Keratinocyte (primary cell): Measurements from ENCODE around the gene ARL15. TPM values are rescaled to one million over a fixed set of nuclear protein-coding genes. Genes with fewer than 3 reads are reported as not detected.

Source experiments
- DNase-seq: peaks from one replicate; pipeline ENCODE4 v3.0.0-alpha.2; 2011; ENCODE audit warnings: low read depth, missing footprints, low spot score
- FAIRE-seq: peaks from 2 replicates; lab custom pipeline; 2011; peaks lifted over from hg19 to GRCh38; lab: Jason Lieb, UNC
- H2AFZ ChIP-seq: 2 replicates; pipeline ENCODE4 v1.6.0; 2012; ENCODE audit warnings: low read length, control low read depth, inconsistent platforms; ENCODE audit not compliant: control insufficient read depth
- H3K27ac ChIP-seq: 2 replicates; pipeline ENCODE4 v1.5.1; 2011; ENCODE audit warnings: low read length; ENCODE audit not compliant: control insufficient read depth, insufficient read depth
- H3K27me3 ChIP-seq: 3 replicates; pipeline ENCODE4 v1.6.0; 2011; ENCODE audit warnings: low read length; ENCODE audit not compliant: control insufficient read depth, insufficient read depth; ENCODE audit errors: extremely low read depth
- H3K36me3 ChIP-seq, 2 experiments: 2 replicates in 1 of 2; 3 replicates in 1 of 2; pipeline ENCODE4 v1.5.1; 2011; ENCODE audit warnings: low read length in 2 of 2, mild to moderate bottlenecking in 1 of 2; ENCODE audit not compliant: control insufficient read depth in 2 of 2, insufficient read depth in 2 of 2; ENCODE audit errors: extremely low read depth in 1 of 2
- H3K4me1 ChIP-seq: 3 replicates; pipeline ENCODE4 v1.5.1; 2011; ENCODE audit warnings: low read length; ENCODE audit not compliant: control insufficient read depth, insufficient read depth; ENCODE audit errors: extremely low read depth
- H3K4me2 ChIP-seq: 3 replicates; pipeline ENCODE4 v1.6.0; 2011; ENCODE audit warnings: low read depth, low read length; ENCODE audit not compliant: control insufficient read depth, insufficient read depth; ENCODE audit errors: extremely low read depth
- H3K4me3 ChIP-seq, 3 experiments: fragments of 200-600 bp in 1 of 3; sonication (generic) in 1 of 3; 2 replicates in 2 of 3; 3 replicates in 1 of 3; pipeline ENCODE4 v1.5.1; 2011 to 2016; ENCODE audit warnings: low read length in 3 of 3, mild to moderate bottlenecking in 3 of 3, control low read depth in 2 of 3, inconsistent platforms in 1 of 3, low read depth in 1 of 3, mixed read lengths in 1 of 3, mixed run types in 1 of 3, moderate library complexity in 1 of 3; ENCODE audit not compliant: control insufficient read depth in 2 of 3, insufficient read depth in 2 of 3; ENCODE audit errors: extremely low read depth in 1 of 3
- H3K79me2 ChIP-seq: 2 replicates; pipeline ENCODE4 v1.6.0; 2012; ENCODE audit warnings: low read length; ENCODE audit not compliant: control insufficient read depth, insufficient read depth
- H3K9ac ChIP-seq: 3 replicates; pipeline ENCODE4 v1.6.0; 2011; ENCODE audit warnings: low read length; ENCODE audit not compliant: control insufficient read depth, insufficient read depth; ENCODE audit errors: extremely low read depth
- H3K9me1 ChIP-seq: 3 replicates; pipeline ENCODE4 v1.6.0; 2011; ENCODE audit warnings: low read length; ENCODE audit not compliant: control insufficient read depth, insufficient read depth; ENCODE audit errors: extremely low read depth
- H3K9me3 ChIP-seq: 2 replicates; pipeline ENCODE4 v1.5.1; 2012; ENCODE audit warnings: low read depth, low read length; ENCODE audit not compliant: control insufficient read depth
- H4K20me1 ChIP-seq: 3 replicates; pipeline ENCODE4 v1.6.0; 2011; ENCODE audit warnings: low read length; ENCODE audit not compliant: control insufficient read depth, insufficient read depth; ENCODE audit errors: extremely low read depth
- CTCF ChIP-seq, 3 experiments: IDR thresholded peaks in 1 of 3; conservative IDR thresholded peaks in 1 of 3; optimal IDR thresholded peaks in 1 of 3; 2 replicates in 2 of 3; 3 replicates in 1 of 3; pipeline versions ENCODE3 to v1.5.1; 2011; ENCODE audit warnings: low read length in 3 of 3, mild to moderate bottlenecking in 3 of 3, moderate library complexity in 2 of 3, control low read depth in 1 of 3, inconsistent platforms in 1 of 3; ENCODE audit not compliant: insufficient read depth in 2 of 3; ENCODE audit errors: extremely low read depth in 1 of 3
- EZH2 ChIP-seq: IDR thresholded peaks from one replicate; pipeline ENCODE4 v1.6.1; 2012; ENCODE audit warnings: inconsistent platforms, mild to moderate bottlenecking, low read length, moderate library complexity
- dilution Hi-C: fragments of 300-500 bp; cut with MboI; formaldehyde crosslinking; loops from one replicate; pipeline ENCODE4 v1.7.0; 2020; ENCODE audit warnings: low sequenced_read_pairs; ENCODE audit not compliant: extremely low pct_ligation_motif_present
- polyA plus RNA-seq, 5 experiments: library from polyadenylated mRNA; depleted of rRNA in 3 of 5; stranded (reverse) in 3 of 5; stranded (forward) in 1 of 5; unstranded in 1 of 5; fragments of >200 nt; gene quantifications; 1 replicate in 1 of 5; 2 replicates in 3 of 5; 3 replicates in 1 of 5; pipeline versions ENCODE4 v1.2.1 to v1.2.3, GENCODE V29; 2011 to 2012; ENCODE audit warnings: missing spikeins in 2 of 5, low read depth in 1 of 5, low replicate concordance in 1 of 5

The ARL15 gene
- polyA plus RNA-seq, 1 donor (not counting 4 experiments of a cell fraction or from before 2014, with no cell fraction given), result 19.7 TPM

DNA sequence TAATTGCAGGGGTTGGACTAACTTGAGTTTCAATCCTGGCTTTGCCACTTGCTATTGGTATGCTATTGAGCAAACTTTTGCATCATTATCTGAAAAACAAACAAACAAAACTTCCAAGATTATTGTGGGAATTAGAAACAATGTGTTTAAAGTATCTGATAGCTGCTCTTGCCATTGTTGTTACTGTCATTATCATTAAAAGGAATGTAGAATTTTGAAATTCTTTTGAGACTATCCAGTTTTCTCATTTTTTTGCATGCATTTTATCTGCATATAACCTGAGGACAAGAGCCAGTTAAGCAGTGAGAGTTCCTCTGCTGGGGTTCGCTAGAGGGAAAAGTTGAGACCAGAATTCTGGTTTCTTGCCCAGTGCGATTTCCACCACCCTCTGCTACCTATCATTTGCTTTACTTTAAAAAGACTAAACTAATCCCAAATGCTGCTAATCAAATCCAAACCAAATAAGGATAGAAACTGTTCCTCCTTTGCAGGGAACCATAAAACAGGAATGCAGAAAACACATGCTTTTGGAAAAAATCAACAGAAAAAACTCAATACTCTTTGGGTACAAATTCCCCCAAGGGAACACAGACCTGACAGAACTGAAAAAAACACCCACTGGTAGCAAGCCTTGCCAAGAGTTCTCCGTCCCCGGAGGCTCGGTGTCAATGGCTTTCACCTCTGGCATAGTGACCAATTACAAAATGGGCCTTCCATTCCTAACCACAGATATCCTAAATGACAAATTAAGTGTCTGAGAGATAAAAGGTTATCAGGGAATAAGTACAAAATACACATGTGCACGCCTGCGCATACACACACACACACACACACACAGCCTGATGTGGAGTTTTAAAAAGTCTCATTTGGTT, 373.7 kb downstream of the ARL15 start:
- no peak overlapping the region for H2AFZ ChIP-seq
- H3K4me2 ChIP-seq, result no peak overlapping the region
- no peak overlapping the region for H3K27ac ChIP-seq
- dilution Hi-C loops, result no loop called here
- no peaks in the 10 kb centered on the region for H4K20me1 ChIP-seq
- no peak overlapping the region for H3K9ac ChIP-seq
- TF ChIP-seq EZH2, result no peak
- TF ChIP-seq CTCF (optimal IDR thresholded peaks at IDR 0.05 in 1 of 3, IDR thresholded peaks at IDR 0.05 in 1 of 3, conservative IDR thresholded peaks at IDR 0.05 in 1 of 3; ENCODE audit: extremely low read depth in 1 of 3, insufficient read depth in 2 of 3, low read length in 3 of 3), result no peak
- H3K4me1 ChIP-seq, result peaks cover 8% of the 10 kb centered on the region
- no peaks in the 10 kb centered on the region for H3K9me1 ChIP-seq
- no peak for DNase-seq
- no peak for FAIRE-seq
- H3K79me2 ChIP-seq, result no peaks in the 10 kb centered on the region
- no peaks in the 10 kb centered on the region for H3K9me3 ChIP-seq
- H3K36me3 ChIP-seq, result no peaks in the 10 kb centered on the region
- no peak overlapping the region for H3K4me3 ChIP-seq
- H3K27me3 ChIP-seq, result no peaks in the 10 kb centered on the region

DNA sequence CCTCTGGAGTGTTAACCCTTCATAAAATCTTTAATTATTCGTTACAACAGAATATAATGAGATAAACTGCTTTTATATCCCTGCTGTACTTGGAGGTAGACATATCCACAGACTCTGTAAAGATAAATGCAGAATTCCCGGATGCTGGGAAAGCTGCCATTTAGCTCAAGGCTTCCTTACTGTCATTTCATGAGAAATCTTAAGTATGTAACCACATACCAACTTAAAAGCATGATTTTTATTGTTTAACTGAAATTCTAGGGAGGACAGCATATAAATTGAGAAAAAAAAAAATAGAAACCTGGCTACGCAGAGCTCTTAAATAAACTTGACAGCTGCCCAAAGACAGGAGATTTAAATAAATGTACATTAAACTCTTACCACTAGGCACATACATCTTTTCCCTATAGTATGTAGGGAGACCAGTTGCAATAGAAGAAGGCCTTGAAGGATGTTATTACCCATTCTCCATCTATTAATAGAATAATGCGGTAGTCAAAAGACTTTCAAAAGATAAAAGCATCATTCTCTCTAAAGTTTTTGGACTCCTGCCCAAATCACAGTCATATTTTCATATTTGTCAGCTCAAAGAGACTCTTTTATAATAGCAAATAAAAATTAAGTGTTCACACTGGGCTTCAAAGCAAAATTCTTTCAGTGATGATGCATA, 376.1 kb downstream of the ARL15 start:
- Histone ChIP-seq H3K9me3 (no peaks in the 10 kb centered on the region), H4K20me1 (no peaks in the 10 kb centered on the region), H3K4me3 (no peak overlapping the region), H3K4me1 (peaks cover 8% of the 10 kb centered on the region), H3K27me3 (no peaks in the 10 kb centered on the region), H3K9ac (no peak overlapping the region), H3K9me1 (no peaks in the 10 kb centered on the region), H3K4me2 (no peak overlapping the region), H3K27ac (no peak overlapping the region), H3K36me3 (no peaks in the 10 kb centered on the region), H3K79me2 (no peaks in the 10 kb centered on the region), H2AFZ (no peak overlapping the region)
- TF ChIP-seq CTCF (optimal IDR thresholded peaks at IDR 0.05 in 1 of 3, IDR thresholded peaks at IDR 0.05 in 1 of 3, conservative IDR thresholded peaks at IDR 0.05 in 1 of 3; ENCODE audit: extremely low read depth in 1 of 3, insufficient read depth in 2 of 3, low read length in 3 of 3) (no peak), EZH2 (no peak)
- no peak for DNase-seq
- FAIRE-seq, result no peak
- dilution Hi-C loops, result no loop called here
